ENCODE measurements around the gene TCL1A.
"Not testable (repeated sequence)": the region's sequence is repeated elsewhere in the genome, so short reads cannot be mapped to it uniquely, and the experiment has no call there.

Gene TCL1A

DNA sequence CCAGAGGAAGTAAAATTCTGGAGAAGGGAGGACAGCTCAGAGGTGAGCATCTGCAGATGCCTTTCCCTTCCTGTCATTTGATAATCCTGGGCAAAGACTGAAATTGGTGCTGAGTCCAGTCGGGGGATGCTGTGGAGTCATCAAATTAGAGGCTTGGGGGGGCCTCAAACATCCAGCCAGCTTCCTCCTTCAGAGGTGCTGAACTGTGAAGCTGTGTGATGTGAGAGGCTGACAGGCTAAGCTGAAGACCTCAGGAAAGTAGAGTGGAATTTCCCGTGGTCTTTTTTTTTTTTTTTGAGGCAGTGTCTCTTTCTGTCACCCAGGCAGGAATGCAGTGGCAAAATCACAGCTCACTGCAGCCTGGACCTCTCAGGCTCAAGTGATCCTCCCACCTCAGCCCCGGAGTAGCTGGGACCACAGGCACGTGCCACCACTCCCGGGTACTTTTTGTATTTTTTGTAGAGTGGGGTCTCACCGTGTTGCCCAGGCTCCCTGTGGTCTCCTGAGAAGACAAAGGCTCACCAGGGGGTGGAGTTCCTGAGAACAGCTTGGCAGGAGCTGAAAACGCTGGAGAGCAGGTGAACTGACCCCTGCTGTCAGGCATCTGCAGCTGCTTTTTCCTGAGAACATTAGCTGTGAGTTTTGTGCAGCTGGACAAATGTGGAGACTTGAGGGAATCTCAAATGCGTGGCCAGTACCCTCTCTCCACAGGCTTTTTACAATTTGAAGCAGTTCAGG is 33.8 kb downstream of the TCL1A start:
- in situ Hi-C loops (cut with MboI; ENCODE audit: low sequenced_read_pairs): loop anchor here (25.0 kb wide), 1 partner anchor 243 kb away; no protein-coding TSS in a partner anchor

GRCh38 chr14:95679148-95679815 is 34.6 kb downstream of the TCL1A start:
- in situ Hi-C loops (cut with MboI; ENCODE audit: low sequenced_read_pairs): loop anchor here (25.0 kb wide), 1 partner anchor 242 kb away; no protein-coding TSS in a partner anchor

DNA sequence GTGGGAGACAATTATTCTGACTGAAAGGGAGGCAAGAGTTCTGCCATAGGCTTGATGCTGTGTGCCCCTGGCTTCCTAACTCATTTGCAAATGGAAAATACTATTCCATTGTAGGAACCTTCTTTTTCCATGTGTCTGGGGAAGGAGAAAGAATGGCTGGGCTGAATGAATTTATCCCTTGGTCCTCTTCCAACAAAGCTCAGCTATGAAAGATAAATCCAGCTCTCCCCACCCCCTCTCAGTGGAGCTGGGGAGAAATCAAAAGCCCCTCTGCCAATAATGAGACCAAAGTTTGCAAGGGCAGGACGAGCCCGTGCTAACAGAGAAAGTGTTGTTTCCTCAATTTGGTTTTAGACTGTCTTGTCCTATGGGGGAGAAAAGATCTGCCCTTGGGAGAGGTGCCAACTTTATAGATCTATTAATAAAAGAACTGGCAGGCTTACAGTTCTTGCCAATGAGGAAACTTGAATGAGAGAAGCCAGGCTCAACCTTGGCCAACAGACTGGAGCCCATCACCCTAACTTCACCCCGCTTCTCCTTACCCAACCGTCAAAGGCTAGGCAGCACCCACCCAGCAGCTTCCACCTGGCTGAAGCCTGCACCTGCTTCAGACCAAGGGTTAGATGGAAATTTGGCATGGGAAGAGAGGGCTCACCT is 36.6 kb downstream of the TCL1A start:
- in situ Hi-C loops (cut with MboI; ENCODE audit: low sequenced_read_pairs): loop anchor here (25.0 kb wide), 1 partner anchor 240 kb away; no protein-coding TSS in a partner anchor

DNA sequence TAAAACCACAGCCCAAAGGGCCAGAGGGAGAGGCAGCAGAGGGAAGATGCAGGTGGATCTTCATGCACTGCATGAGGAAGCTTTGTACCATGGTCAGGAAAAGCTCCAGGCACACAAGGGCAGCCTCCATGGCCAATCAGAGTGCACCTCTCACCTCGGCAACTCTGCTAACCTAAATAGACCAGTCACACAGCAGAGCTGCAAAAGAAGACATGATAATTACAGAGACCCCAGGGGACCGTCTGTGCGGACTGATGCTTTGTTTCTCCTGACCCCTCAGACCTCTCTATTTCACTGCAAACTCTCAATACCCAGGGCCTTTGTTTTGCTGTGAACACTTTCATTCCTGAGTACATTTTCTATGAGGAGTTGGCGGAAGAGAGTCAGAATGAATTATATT is 38.4 kb downstream of the TCL1A start:
- in situ Hi-C loops (cut with MboI; ENCODE audit: low sequenced_read_pairs): loop anchor here (25.0 kb wide), 1 partner anchor 238 kb away; no protein-coding TSS in a partner anchor

- in situ Hi-C loops (cut with MboI; ENCODE audit: low sequenced_read_pairs): loop anchor here (25.0 kb wide), 1 partner anchor 237 kb away; no protein-coding TSS in a partner anchor
Observed at GRCh38 chr14:95674613-95675012, 39.3 kb downstream of the TCL1A start.

GRCh38 chr14:95668235-95668772 is 45.6 kb downstream of the TCL1A start:
- in situ Hi-C loops (cut with MboI; ENCODE audit: low sequenced_read_pairs): no loop called here

DNA sequence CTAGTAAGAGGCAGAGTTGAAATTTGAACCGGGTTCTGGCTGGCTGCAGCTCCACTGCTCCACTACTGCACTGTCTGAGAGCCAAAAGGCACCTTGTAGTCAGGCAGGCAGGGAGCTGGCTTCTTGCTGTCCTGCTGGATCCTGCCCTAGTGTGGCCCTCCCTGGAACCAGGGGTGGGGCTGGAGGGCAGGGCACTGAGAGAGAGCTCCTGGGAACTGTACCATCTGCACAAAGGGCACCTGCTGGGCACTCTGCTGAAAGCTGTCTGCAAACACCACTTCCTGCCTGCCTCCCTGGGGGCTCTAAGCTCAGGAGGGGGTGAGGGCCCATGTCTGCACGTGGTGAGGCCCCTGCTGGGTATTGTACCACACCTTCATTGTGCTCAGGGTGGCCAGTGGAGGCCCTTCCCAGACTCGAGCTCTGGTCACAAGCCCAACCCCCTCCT is 46.7 kb downstream of the TCL1A start:
- in situ Hi-C loops (cut with MboI; ENCODE audit: low sequenced_read_pairs): no loop called here

DNA sequence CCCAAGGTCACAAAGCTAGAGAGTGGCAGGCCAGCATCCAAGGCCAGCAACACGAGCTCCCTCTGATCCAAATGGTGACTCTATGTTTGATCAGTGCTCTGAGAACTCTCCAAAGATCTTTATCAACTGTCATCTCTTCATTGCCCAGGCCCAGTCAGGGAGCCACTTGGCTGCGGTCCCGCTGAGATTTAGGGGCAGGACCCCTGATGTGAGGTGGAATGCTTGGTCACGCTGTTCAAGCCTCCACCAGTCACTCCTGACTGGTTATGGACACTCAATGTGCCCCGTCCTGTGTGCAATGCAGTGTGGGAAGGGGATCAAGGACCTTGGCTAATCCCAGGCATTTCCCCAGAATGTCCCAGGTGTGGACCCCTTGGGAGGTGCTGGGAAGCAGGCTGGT is 47.5 kb downstream of the TCL1A start:
- in situ Hi-C loops (cut with MboI; ENCODE audit: low sequenced_read_pairs): no loop called here

DNA sequence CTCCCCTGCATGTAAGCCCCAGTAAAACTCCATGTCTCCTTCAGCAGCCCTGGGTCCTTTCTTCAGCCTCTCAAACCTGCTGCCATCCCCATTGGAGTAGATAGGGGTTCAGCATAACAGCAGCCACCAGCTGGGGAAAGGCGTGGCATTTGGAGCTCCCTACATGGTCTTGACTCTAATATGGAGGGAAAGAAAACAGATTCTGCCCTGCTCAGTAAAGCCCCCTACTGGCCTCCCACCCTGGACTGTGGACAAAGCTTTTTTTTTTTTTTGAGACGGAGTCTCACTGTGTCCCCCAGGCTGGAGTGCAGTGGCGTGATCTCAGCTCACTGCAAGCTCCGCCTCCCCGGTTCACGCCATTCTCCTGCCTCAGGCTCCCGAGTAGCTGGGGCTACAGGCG is 48.4 kb downstream of the TCL1A start:
- in situ Hi-C loops (cut with MboI; ENCODE audit: low sequenced_read_pairs): not testable (repeated sequence)

- in situ Hi-C loops (cut with MboI; ENCODE audit: low sequenced_read_pairs): no loop called here
Observed at GRCh38 chr14:95664546-95664945, 49.4 kb downstream of the TCL1A start.

DNA sequence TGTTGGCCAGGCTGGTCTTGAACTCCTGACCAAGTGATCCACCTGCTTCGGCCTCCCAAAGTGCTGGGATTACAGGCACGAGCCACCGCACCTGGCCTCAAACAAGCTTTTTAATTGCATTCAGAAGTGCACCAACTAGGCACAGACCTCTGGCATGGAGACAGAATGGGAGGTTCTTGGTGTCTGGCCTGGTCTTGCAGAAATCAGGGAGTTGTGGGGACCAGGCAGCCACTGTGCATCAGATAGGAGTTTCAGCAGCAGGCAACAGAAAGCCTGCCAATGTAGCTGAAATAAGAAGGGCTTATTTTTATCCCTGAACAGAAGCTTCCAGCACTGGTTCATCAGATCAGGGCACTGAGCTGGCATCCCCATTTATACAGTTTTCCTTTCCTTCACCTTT is 49.9 kb downstream of the TCL1A start:
- in situ Hi-C loops (cut with MboI; ENCODE audit: low sequenced_read_pairs): no loop called here

DNA sequence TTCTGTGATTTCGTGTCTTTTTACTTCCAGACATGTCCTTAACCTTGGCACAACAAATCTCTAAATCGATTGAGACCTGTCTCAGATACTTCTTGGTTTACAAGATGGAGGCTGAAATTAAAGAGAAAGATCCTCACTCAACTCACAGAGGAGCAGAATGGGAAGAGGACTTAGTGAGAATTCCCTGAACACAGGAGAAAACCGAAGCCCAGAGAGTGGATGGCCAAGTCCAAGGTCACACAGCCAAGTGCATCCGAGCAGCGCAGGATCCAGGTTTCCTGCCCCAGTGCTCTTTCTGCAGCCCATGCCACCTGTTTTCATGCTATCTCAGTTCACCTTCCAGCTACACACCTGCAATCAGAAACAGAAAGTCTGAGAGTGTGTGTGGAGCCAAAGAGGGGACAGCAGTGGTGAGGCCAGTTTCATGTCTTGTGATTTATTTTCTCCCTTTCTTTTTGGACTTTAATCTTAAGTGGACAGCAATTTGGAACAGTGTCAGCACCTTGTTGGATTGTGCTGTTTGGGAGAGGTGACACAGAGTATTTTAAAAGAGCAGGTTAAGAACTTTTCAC is 50.6 kb downstream of the TCL1A start:
- in situ Hi-C loops (cut with MboI; ENCODE audit: low sequenced_read_pairs): no loop called here

DNA sequence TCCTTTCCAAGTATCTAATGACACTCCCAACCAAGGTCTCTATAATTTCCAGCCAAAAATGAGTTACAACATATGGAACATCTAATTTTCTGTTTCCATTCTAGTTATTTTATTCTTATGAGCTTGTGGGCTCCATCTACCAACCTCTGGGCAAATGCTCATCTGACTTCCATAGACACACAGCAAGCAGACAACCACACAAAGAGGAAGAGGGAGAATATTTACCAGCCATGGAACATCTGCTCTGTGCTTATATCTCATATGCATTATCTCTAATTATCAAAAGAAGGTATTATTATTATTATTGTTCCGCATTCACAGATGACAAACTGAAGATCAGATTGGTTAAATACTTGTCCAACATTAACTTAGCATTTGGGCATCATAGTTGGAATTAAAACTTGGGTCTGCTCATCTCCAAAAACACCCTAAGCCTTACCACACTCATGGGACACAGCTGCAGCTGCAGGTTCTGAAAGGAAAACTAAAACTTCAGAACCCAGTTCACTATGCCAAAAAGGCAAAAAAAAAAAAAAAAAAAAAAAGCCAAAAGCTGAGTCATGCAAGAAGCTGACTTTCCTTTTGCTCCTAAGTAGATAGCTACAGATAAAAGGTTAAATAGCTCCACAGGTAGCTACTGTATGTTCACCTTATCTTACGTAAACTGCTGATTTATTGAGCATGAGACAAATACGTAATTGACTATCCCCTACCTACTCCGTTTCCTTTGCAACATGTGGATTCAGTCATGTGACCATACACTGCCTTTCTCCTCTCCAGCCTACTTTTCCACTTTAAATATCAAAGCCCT is 51.3 kb downstream of the TCL1A start:
- in situ Hi-C loops (cut with MboI; ENCODE audit: low sequenced_read_pairs): no loop called here

DNA sequence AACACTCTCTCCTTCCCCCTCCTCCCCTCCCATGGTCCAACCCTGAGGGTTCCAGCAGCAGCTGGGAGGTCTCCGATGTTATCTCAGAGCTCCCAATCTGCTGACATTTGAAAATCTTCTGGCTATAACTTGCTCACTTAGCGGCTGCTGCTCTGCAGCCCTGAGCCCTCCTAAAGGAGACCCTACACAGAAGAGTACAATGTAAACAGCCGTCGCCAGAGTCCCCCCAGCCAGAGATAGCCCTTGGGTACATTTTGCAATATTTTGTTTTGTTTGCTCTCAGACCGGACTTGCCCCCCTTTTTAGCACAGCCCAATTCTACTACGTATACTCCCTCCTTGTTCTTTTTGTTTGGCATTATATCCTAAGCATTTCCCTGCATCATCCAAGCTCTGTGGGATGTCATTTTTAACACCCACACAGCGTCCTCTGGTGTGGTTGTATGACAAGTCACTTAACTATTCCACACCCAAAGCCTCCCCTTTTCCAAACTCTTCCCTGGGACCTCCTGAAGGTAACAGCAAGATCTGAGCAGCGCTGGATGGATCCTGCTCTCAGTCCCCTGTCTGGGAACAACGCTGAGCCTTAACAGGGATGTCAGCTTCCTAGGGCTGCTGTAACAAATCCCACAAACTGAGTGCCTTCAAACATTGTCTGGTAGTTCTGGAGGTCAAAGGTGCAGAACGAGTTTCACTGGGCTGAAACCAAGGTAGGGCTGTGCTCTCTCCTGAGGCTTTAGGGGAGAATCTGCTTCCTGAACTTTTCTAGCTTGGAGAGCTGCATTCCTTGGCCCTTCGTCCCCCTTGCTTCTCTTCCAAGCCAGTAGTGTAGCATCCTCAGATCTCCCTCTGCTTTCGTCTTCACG is 53.0 kb downstream of the TCL1A start:
- in situ Hi-C loops (cut with MboI; ENCODE audit: low sequenced_read_pairs): no loop called here

- in situ Hi-C loops (cut with MboI; ENCODE audit: low sequenced_read_pairs): no loop called here
Observed at GRCh38 chr14:95659990-95660385, 53.9 kb downstream of the TCL1A start.

Measured in HL-60/S4 (cell line).